Germinal center (tissue), 1 donor: Measurements from ENCODE around the gene PCDHA1.
A peak's percentile ranks its signal among the peaks of the same experiment; 100 is the strongest.

ENCODE experiments used
- DNase-seq: peaks from one replicate; pipeline ENCODE4 v3.0.0; 2012; ENCODE audit warnings: mixed read lengths, low spot score

PCDHA1 gene

GRCh38 chr5:140923601-140924000 is 137.7 kb downstream of the PCDHA1 start:
- DNase-seq: no peak

GRCh38 chr5:140925806-140926442 is 140.0 kb downstream of the PCDHA1 start, which contains the start of gene PCDHAC1:
PCDHAC1 (plus strand) TSS chr5:140926299; CDS start chr5:140926893, 594 bp downstream.
- no peak for DNase-seq

GRCh38 chr5:140926443-140927227 is 140.7 kb downstream of the PCDHA1 start:
- DNase-seq: peak; percentile 23

GRCh38 chr5:140927228-140927573 is 141.3 kb downstream of the PCDHA1 start:
- no peak for DNase-seq

- no peak for DNase-seq
Observed at GRCh38 chr5:140934964-140935606, 149.1 kb downstream of the PCDHA1 start.

GRCh38 chr5:140946578-140946977 is 160.6 kb downstream of the PCDHA1 start:
- no peak for DNase-seq

GRCh38 chr5:140951636-140952035 is 165.7 kb downstream of the PCDHA1 start:
- no peak for DNase-seq

- no peak for DNase-seq
Observed at GRCh38 chr5:140953234-140953633, 167.3 kb downstream of the PCDHA1 start.

GRCh38 chr5:140962190-140962589 is 176.2 kb downstream of the PCDHA1 start:
- no peak for DNase-seq

GRCh38 chr5:140964356-140964755 is 178.4 kb downstream of the PCDHA1 start:
- DNase-seq: no peak

GRCh38 chr5:140965905-140966292 is 180.0 kb downstream of the PCDHA1 start:
- no peak for DNase-seq

- no peak for DNase-seq
Observed at GRCh38 chr5:140966293-140967225, 180.6 kb downstream of the PCDHA1 start, which contains the start of gene PCDHAC2. PCDHAC2 (plus strand) TSS chr5:140966476; CDS start chr5:140966767, 291 bp downstream.

GRCh38 chr5:140967226-140967893 is 181.4 kb downstream of the PCDHA1 start:
- no peak for DNase-seq

GRCh38 chr5:140969880-140970279 is 183.9 kb downstream of the PCDHA1 start:
- DNase-seq: no peak

- no peak for DNase-seq
Observed at GRCh38 chr5:140973550-140973949, 187.6 kb downstream of the PCDHA1 start.

GRCh38 chr5:140977003-140977402 is 191.1 kb downstream of the PCDHA1 start:
- no peak for DNase-seq

- DNase-seq: no peak
Observed at GRCh38 chr5:140978260-140978659, 192.3 kb downstream of the PCDHA1 start.

GRCh38 chr5:140978983-140979382 is 193.0 kb downstream of the PCDHA1 start:
- no peak for DNase-seq

- DNase-seq: no peak
Observed at GRCh38 chr5:140982083-140982716, 196.3 kb downstream of the PCDHA1 start.

- no peak for DNase-seq
Observed at GRCh38 chr5:140986117-140986521, 200.2 kb downstream of the PCDHA1 start.

- DNase-seq: no peak
Observed at GRCh38 chr5:140988100-140988499, 202.2 kb downstream of the PCDHA1 start.
